GM23248 (cell line): ENCODE data around the gene ANKRD24.

Experiments
- EZH2 ChIP-seq: fragments of 200-600 bp; sonication (generic); IDR thresholded peaks from 2 replicates; pipeline ENCODE4 v1.6.1; 2018; ENCODE audit warnings: antibody characterized with exemption, mild to moderate bottlenecking; ENCODE audit not compliant: insufficient read depth, poor library complexity, severe bottlenecking
- EZH2phosphoT487 ChIP-seq: fragments of 200-600 bp; sonication (generic); IDR thresholded peaks from 2 replicates; pipeline ENCODE4 v1.6.1; 2018; ENCODE audit warnings: antibody characterized with exemption, moderate library complexity, mild to moderate bottlenecking, low read depth; ENCODE audit not compliant: insufficient read depth

- no peak for TF ChIP-seq EZH2
- TF ChIP-seq EZH2phosphoT487: no peak
Observed at GRCh38 chr19:4215807-4216206, 33.3 kb downstream of the ANKRD24 start.
